Astrocyte (in vitro differentiated cells and primary cell): ENCODE data around the gene TMEM178B.

Experiments used
- CTCF ChIP-seq: IDR thresholded peaks from 2 replicates; pipeline ENCODE4 v1.5.1; 2011; ENCODE audit warnings: low read depth, mild to moderate bottlenecking, inconsistent platforms, low read length, moderate library complexity; ENCODE audit not compliant: insufficient read depth
- EZH2 ChIP-seq: IDR thresholded peaks from 2 replicates; pipeline ENCODE4 v1.6.1; 2012; ENCODE audit warnings: mild to moderate bottlenecking, low read length, inconsistent platforms; ENCODE audit not compliant: insufficient read depth

GRCh38 chr7:141290973-141291372, 217.1 kb downstream of the TMEM178B start:
- no peak for TF ChIP-seq EZH2
- no peak for TF ChIP-seq CTCF
